OCI-LY7 (cell line): ENCODE results near the gene MYZAP. TPM values are rescaled to one million over a fixed set of nuclear protein-coding genes. Genes with fewer than 3 reads are reported as not detected.

Experiments used
- BruUV-seq: library from RNA; stranded (reverse); fragments of 400-500 nt; replicated peaks from 2 replicates; lab custom pipeline; 2021; lab: Mats Ljungman, UMichigan
- CTCF ChIA-PET: fragments of 300-600 bp; sonication (Branson Sonifier 250); formaldehyde crosslinking; loops from one replicate; lab custom pipeline; 2022; ENCODE audit warnings: antibody characterized with exemption; ENCODE audit not compliant: unreplicated experiment; lab: Charles Lee
- POLR2A ChIA-PET: fragments of 300-600 bp; sonication (Branson Sonifier 250); formaldehyde crosslinking; loops from one replicate; lab custom pipeline; 2022; ENCODE audit warnings: antibody characterized with exemption; lab: Charles Lee
- DNase-seq: peaks from one replicate; pipeline ENCODE4 v3.0.0-alpha.2; 2015; ENCODE audit warnings: low spot score
- H2AFZ ChIP-seq: fragments of 200-600 bp; sonication (generic), shearing (Covaris generic); 2 replicates; pipeline ENCODE4 v1.6.1; 2014; ENCODE audit warnings: mild to moderate bottlenecking, antibody characterized with exemption, low read length, moderate library complexity
- H3K27ac ChIP-seq: fragments of 200-600 bp; sonication (generic); 2 replicates; pipeline ENCODE4 v1.5.1; 2014; ENCODE audit warnings: mixed run types, low read depth, mild to moderate bottlenecking, moderate library complexity, low read length, inconsistent platforms; ENCODE audit not compliant: poor library complexity, severe bottlenecking
- H3K36me3 ChIP-seq: fragments of 200-600 bp; sonication (generic); 2 replicates; pipeline ENCODE4 v1.6.1; 2014; ENCODE audit warnings: mild to moderate bottlenecking, antibody characterized with exemption, low read length, moderate library complexity, mixed read lengths; ENCODE audit not compliant: insufficient read depth
- H3K4me1 ChIP-seq: fragments of 200-600 bp; sonication (generic); 2 replicates; pipeline ENCODE4 v1.5.1; 2014; ENCODE audit warnings: mild to moderate bottlenecking, low read length; ENCODE audit not compliant: insufficient read depth, poor library complexity, severe bottlenecking
- H3K4me2 ChIP-seq: fragments of 200-600 bp; sonication (generic); 2 replicates; pipeline ENCODE4 v1.6.1; 2014; ENCODE audit warnings: mild to moderate bottlenecking, low read length
- H3K4me3 ChIP-seq: fragments of 200-600 bp; sonication (generic); 2 replicates; pipeline ENCODE4 v1.5.1; 2014; ENCODE audit warnings: mild to moderate bottlenecking, low read depth, low read length; ENCODE audit not compliant: poor library complexity, severe bottlenecking
- H3K79me2 ChIP-seq: fragments of 200-600 bp; sonication (generic); 2 replicates; pipeline ENCODE4 v1.6.1; 2016; ENCODE audit warnings: low read depth, mild to moderate bottlenecking, low read length, moderate library complexity, mixed read lengths; ENCODE audit not compliant: insufficient read depth
- H3K9me2 ChIP-seq: fragments of 200-600 bp; sonication (generic); 2 replicates; pipeline ENCODE4 v1.6.1; 2016; ENCODE audit warnings: mild to moderate bottlenecking, low read length, mixed read lengths; ENCODE audit not compliant: insufficient read depth
- H3K9me3 ChIP-seq: fragments of 200-600 bp; sonication (generic); 2 replicates; pipeline ENCODE4 v1.6.1; 2014; ENCODE audit warnings: mild to moderate bottlenecking, mixed run types, low read length, mixed read lengths
- H4K20me1 ChIP-seq: fragments of 200-600 bp; sonication (generic); 2 replicates; pipeline ENCODE4 v1.6.1; 2014; ENCODE audit warnings: mild to moderate bottlenecking, antibody characterized with exemption, low read length, moderate library complexity, mixed read lengths; ENCODE audit not compliant: insufficient read depth
- EZH2phosphoT487 ChIP-seq: fragments of 200-600 bp; sonication (generic); IDR thresholded peaks from 2 replicates; pipeline ENCODE4 v1.6.1; 2018; ENCODE audit warnings: low read depth, borderline replicate concordance, mild to moderate bottlenecking, mixed run types, antibody characterized with exemption, low read length, moderate library complexity, mixed read lengths
- intact Hi-C: fragments of 100-400 bp; cut with micrococcal nuclease; formaldehyde crosslinking; loops from one replicate; pipeline ENCODE4 v1.10.0; 2022; ENCODE audit not compliant: unreplicated experiment
- total RNA-seq, 2 experiments: library from RNA; depleted of rRNA in 1 of 2; stranded (reverse); fragments of >200 nt in 1 of 2; shearing (Covaris generic) in 1 of 2; gene quantifications; 2 replicates each; pipeline ENCODE4 v1.2.3, GENCODE V29; 2014 to 2022
- TF ChIP-seq, protein P1 (sequence below): fragments of 200-600 bp; sonication (generic); conservative IDR thresholded peaks from 2 replicates; pipeline ENCODE4 v1.5.1; 2014; ENCODE audit warnings: mild to moderate bottlenecking, antibody characterized with exemption, low read length, moderate library complexity, mixed read lengths

The MYZAP gene
- total RNA-seq, 2 experiments from 2014 or later = not detected

DNA sequence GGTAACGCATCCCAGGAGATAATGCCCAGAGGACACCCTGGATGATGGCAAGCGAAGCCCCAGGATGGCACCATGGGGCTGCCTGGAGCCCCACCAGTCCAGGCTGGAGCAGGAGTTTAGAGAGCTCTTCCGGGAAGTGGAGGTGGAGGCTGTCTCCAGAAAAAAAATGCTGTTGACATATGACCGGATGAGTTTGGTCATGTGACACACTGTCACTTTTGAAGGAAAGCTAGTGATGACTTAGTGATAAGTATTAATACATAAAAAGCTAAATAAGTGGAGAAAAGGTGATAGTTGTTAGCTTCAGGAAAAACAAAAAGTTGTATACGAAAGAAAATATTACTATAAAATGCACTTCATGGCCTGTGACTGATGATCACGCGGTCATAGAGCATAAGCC is 20.0 kb upstream of the MYZAP start:
- intact Hi-C loops = no loop called here
- no peak overlapping the region for H3K4me3 ChIP-seq
- H3K27ac ChIP-seq = no peak overlapping the region
- POLR2A ChIA-PET = no interaction called here
- no peak for TF ChIP-seq EZH2phosphoT487
- TF ChIP-seq, protein P1, sequence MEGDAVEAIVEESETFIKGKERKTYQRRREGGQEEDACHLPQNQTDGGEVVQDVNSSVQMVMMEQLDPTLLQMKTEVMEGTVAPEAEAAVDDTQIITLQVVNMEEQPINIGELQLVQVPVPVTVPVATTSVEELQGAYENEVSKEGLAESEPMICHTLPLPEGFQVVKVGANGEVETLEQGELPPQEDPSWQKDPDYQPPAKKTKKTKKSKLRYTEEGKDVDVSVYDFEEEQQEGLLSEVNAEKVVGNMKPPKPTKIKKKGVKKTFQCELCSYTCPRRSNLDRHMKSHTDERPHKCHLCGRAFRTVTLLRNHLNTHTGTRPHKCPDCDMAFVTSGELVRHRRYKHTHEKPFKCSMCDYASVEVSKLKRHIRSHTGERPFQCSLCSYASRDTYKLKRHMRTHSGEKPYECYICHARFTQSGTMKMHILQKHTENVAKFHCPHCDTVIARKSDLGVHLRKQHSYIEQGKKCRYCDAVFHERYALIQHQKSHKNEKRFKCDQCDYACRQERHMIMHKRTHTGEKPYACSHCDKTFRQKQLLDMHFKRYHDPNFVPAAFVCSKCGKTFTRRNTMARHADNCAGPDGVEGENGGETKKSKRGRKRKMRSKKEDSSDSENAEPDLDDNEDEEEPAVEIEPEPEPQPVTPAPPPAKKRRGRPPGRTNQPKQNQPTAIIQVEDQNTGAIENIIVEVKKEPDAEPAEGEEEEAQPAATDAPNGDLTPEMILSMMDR = no peak
- no peaks in the 10 kb centered on the region for H4K20me1 ChIP-seq
- no peaks in the 10 kb centered on the region for H3K9me3 ChIP-seq
- no peaks in the 10 kb centered on the region for H3K79me2 ChIP-seq
- H3K36me3 ChIP-seq = no peaks in the 10 kb centered on the region
- no peak overlapping the region for H3K4me2 ChIP-seq
- DNase-seq = no peak
- H3K9me2 ChIP-seq = no peaks in the 10 kb centered on the region
- CTCF ChIA-PET = no interaction called here
- no peak overlapping the region for H2AFZ ChIP-seq
- no peaks in the 10 kb centered on the region for H3K4me1 ChIP-seq
- no TSS peak for BruUV-seq

DNA sequence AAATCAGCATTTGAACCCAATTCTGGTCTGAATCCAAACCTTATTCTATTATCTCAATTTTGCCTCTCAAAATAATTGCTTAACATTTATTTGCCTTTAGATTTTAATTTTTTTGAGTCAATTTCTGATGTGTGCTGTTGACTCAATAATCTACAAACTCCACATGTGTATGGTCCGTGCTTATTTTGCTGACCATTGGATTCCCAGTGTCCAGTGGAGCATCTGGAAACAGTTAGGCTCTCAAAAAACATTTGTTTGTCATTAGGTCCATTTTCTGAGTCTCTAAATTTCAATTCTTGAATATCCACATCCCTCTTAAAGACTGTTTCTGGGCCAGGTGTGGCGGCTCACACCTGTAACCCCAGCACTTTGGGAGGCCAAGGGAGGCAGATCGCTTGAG is 19.2 kb upstream of the MYZAP start:
- no peak overlapping the region for H3K27ac ChIP-seq
- H3K9me3 ChIP-seq = no peaks in the 10 kb centered on the region
- H3K36me3 ChIP-seq = no peaks in the 10 kb centered on the region
- H2AFZ ChIP-seq = no peak overlapping the region
- no peak overlapping the region for H3K4me3 ChIP-seq
- intact Hi-C loops = no loop called here
- no peak for DNase-seq
- ChIA-PET CTCF (no interaction called here), POLR2A (no interaction called here)
- H3K4me2 ChIP-seq = no peak overlapping the region
- H3K9me2 ChIP-seq = no peaks in the 10 kb centered on the region
- no peaks in the 10 kb centered on the region for H3K4me1 ChIP-seq
- H3K79me2 ChIP-seq = no peaks in the 10 kb centered on the region
- TF ChIP-seq, protein P1 = no peak
- no peak for TF ChIP-seq EZH2phosphoT487
- H4K20me1 ChIP-seq = no peaks in the 10 kb centered on the region
- BruUV-seq = no TSS peak

DNA sequence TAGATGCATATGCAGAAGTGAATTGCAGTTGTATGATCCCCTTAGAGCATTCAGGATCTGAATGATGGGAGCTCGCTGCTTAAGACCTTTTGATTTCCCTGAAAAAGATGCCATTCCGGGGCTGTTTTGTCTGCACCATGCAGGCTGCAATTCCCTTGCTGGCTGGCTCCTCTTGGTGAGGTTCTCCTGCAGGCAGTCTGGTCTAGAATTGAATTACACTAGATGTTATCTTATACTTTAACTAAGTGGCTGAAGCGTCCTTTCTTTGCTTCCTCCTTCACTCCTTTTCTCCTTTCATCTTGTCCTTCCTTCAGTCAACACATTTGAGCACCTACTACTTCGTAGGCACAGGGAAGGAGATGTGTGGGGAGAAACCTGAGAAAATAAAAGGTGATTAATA is 18.6 kb upstream of the MYZAP start:
- H3K9me2 ChIP-seq = no peaks in the 10 kb centered on the region
- intact Hi-C loops = no loop called here
- no peaks in the 10 kb centered on the region for H3K79me2 ChIP-seq
- ChIA-PET CTCF (no interaction called here), POLR2A (no interaction called here)
- no peak overlapping the region for H3K27ac ChIP-seq
- no peak for DNase-seq
- no TSS peak for BruUV-seq
- H2AFZ ChIP-seq = no peak overlapping the region
- H3K4me2 ChIP-seq = no peak overlapping the region
- no peak overlapping the region for H3K4me3 ChIP-seq
- no peak for TF ChIP-seq EZH2phosphoT487
- TF ChIP-seq, protein P1 = no peak
- no peaks in the 10 kb centered on the region for H3K4me1 ChIP-seq
- no peaks in the 10 kb centered on the region for H3K9me3 ChIP-seq
- no peaks in the 10 kb centered on the region for H3K36me3 ChIP-seq
- no peaks in the 10 kb centered on the region for H4K20me1 ChIP-seq
